DMS 273 (cell line): ENCODE data around the gene SMIM35.
"Not testable (repeated sequence)": the region's sequence is repeated elsewhere in the genome, so short reads cannot be mapped to it uniquely, and the experiment has no call there.

Source experiments
- DNase-seq: peaks from one replicate; lab custom pipeline; 2025; ENCODE audit not compliant: unreplicated experiment; lab: John Stamatoyannopoulos, UW

Gene SMIM35

DNA sequence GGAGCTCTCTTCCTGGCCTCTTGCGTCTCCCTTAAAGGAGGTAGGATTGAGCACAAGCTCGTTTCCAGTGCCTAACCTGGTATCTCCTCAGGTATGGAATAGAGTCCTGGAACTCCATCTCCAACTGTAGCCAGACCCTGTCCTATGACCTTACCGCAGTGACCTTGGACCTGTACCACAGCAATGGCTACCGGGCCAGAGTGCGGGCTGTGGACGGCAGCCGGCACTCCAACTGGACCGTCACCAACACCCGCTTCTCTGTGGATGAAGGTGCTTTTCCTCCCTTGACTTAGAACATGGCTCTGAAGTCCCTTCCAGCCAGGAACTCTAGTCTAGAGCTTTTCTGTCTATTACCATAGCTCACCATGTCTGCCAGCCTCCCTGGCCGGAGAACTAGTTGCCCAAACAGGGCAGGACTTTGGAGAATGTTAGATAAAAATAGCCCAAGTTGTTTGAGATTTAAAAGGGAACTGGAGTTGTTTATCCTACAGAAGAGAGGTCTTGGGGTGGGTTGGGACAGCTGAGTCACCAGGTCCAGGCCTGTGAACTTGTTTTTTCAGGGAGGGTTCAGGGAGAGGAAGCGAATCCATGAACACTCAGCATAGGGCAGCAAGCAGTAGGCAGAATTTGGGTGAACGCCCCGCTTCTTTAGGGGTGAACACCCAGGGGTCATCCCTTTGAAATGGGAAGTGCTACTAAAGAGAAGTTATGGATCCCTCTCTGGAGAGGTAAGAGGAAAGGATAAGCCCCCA, 97.2 kb downstream of the SMIM35 start:
- no peak for DNase-seq

DNA sequence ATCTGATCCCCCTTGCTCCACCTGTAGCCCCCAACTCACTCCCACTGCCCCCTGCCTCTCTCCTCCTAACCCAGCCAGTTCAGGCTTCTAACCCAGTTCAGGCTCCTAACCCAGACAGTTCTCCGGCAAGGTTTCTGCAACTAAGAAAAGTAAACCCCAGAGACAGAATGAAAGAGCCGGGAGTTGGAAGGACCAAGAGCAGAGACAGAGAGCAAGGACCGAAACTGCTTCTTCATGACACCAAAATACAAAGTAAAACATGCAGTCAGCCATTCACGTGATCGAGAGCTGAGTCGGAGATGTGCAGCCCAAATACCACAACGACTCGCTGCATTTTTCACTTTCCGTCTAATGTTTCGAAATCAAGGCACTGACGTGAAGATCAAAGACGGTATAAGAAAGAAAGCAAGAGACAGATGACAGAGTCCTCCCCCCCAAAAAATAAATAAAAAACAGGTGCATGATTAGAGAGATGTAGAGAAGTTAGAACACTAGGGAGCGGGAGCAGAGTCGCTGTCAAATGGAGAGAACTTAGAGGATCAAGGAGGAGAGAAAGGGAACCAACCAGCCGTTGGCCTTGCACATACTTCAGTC, 99.7 kb downstream of the SMIM35 start:
- no peak for DNase-seq

DNA sequence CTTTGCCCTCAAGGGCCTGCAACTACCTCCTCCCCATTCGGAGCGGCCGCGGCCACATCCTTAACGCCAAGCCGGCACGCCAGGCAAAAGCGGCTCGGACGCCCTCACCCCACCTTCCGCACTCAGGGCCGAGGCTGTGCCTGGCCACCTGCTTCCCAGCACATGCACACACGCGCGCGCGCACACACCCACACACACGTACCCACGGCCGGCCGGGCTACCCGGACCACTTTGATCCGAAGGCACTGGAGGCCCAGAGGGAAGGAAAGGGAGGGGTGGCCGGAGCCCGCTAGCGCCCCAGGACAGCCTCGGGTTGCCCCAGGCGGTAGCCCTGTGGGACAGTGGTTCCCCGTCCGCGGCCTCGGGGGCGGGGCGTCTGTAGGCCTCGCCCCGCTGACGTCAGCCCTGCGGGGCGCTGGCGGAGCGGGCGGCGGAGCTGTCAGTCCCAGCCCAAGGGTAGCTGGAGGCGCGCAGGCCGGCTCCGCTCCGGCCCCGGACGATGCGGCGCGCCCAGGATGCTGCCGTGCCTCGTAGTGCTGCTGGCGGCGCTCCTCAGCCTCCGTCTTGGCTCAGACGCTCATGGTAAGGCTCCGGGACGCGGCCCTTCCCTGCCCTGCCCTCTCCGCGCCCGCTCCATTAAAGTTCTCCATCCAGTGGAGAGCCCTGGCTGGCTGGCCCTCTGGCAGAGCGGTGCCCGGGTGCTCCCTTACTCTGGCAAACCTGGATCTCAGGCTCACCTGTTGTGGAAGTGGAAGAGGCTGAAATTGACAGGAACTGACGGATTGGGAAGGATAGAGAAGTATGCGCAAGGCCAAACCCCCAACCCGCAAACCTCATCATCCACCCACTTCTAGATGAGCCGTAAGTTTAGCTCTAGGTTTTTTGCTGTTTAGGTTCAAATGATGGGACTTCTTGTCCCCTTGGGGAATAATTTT, 100.5 kb downstream of the SMIM35 start, which contains the start of gene IL10RA:
IL10RA (plus strand) TSS at position 442 of the 935 bp plus-strand sequence; CDS start at position 516, 74 bp downstream.
- peak; percentile 90 for DNase-seq

DNA sequence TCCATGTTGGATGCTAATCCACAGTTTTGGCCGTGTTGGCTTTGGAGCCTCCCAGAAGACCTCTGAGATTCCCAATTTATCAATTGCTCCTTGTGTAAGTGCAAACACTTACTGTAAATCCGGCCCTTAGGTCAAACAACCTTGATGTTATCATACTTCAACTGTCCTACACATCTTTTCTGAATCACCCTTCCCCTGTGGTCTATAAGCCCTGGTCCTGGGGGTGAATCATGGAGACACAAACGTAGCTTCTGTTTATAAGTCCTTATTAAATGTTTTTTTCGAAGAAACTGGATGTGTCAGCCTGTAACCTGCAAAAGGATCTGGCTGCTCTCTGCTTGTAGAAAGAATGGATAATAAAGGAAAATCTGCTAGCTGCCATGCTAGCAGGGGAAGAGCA, 102.3 kb downstream of the SMIM35 start:
- no peak for DNase-seq

DNA sequence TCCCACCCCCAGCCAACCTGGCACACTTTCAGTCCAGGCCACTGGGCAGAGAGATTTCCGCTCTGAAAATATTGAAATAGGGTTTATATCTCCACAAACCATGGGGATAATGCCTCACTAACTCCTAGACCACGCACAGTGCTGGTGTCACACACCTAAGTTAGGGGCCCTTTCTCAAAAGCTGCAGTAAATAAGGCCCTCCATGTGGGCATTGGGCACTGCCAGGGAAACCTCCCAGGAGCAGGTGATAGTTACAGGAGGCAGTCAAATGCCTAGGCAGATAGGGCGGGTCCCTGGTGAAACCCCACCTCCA, 103.6 kb downstream of the SMIM35 start:
- DNase-seq: no peak

DNA sequence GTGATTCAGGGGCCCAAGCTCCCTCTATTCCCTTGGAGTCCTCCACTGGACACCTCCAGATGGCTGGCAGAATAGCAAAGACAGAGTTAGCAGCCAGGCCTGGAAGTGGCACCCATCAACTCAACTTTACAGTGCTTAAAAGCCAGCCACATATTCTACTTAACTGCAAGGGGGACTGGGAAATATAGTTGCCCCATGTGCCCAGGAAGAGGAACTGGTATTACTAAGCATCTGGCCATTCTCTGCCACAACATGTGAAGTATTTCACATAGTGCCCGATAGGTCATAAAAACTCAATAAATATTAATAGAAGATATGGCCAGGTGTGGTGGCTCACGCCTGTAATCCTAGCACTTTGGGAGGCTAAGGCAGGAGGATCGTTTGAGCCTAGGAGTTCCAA, 106.0 kb downstream of the SMIM35 start:
- DNase-seq: no peak

DNA sequence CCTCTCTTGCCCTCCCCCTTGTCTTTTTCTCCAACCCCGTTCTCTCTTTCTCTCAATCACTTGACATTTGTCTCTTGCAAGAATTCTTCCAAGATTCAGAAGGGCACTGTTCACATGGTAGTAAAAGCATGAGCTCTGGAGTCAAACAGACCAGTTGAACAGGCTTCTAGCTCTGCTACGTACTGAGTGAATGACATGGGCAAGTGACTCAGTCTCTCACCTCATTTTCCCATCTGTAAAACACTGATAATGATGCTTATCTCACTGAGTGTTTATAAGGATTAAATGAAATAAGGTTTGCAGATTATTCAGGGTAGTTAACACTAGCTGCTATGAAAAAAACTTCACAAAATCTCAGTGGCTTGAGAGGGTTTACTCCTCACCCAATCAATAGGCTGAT, 106.5 kb downstream of the SMIM35 start:
- no peak for DNase-seq

DNA sequence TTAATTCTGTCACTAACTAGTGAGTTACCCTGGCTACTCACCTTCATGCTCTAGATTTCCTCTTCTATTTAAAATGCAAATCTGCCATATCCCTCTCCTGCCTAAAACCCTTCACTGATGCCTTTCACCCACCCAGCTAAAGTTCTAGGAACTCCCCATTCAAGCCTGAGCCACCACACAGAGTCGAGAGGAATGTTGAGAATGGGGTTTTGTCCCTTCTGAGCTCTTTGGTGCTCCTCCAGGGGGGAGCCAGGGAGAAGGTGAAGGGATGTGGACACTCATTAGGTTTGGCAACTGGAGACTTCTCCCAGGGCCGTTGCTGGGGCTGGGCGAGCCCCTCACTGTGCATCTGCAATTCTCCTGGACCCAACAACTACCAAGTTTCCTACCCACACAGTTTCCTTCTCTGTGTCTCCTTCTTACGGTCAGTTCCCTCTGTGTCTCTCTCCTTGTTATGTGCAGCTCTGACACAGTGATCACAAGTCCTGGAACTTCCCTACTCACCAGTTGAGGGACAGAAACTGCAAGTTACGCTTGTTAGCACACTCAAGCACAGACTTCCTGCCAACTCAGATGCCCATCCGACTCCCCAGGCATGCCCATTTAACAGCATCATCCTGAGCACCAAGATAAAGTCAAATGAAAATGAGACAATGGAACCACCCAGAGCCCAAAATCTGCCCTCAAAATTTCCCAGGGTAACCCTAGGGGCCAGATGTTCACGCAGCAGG, 107.1 kb downstream of the SMIM35 start:
- DNase-seq: no peak

DNA sequence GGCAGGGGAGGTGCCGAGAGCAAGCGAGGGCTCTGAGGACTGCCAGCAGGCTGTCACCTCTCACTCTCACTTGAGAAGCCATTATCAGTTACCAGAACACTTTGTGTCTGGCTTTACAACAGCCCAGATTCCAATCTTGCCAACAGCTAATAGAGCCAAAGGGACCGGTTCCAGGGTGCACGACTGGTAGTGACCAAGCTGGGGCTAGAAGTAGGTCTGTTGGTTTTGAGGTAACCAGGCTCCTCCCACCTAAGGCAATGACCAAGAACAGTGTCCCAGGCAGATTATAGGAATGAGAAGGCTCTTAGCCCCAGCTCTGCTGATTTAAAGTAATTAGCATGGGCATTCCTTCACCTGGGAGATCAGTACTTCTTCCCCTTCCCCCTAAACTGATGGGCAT, 107.8 kb downstream of the SMIM35 start:
- no peak for DNase-seq

DNA sequence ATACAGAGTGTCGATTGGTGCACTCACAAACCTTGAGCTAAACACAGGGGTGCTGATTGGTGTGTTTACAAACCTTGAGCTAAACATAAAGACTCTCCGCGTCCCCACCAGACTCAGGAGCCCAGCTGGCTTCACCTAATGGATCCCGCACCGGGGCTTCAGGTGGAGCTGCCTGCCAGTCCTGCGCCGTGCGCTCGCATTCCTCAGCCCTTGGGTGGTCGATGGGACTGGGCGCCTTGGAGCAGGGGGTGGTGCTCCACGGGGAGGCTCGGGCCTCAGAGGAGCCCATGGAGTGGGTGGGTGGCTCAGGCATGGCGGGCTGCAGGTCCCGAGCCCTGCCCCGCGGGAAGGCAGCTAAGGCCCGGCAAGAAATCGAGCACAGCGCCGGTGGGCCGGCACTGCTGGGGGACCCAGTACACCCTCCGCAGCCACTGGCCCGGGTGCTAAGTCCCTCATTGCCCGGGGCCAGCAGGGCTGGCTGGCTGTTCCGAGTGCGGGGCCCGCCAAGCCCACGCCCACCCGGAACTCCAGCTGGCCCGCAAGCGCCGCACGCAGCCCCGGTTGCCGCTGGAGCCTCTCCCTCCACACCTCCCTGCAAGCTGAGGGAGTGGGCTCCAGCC, 108.4 kb downstream of the SMIM35 start:
- DNase-seq: not testable (repeated sequence)

DNA sequence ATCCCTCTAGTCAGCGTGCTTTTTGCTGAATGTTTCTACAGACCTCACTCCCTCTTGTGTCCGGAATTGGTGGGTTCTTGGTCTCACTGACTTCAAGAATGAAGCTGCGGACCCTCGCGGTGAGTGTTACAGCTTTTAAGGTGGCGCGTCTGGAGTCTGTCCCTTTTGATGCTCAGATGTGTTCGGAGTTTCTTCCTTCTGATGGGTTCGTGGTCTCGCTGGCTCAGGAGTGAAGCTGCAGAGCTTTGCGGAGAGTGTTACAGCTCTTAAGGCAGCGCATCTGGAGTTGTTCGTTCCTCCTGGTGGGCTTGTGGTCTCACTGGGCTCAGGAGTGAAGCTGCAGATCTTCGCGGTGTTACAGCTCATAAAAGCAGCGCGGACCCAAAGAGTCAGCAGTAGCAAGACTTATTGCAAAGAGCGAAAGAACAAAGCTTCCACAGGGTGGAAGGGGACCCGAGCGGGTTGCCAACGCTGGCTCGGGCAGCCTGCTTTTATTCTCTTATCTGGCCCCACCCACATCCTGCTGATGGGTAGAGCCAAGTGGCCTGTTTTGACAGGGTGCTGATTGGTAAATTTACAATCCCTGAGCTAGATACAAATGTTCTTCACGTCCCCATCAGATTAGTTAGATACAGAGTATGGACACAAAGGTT, 109.0 kb downstream of the SMIM35 start:
- DNase-seq: not testable (repeated sequence)

DNA sequence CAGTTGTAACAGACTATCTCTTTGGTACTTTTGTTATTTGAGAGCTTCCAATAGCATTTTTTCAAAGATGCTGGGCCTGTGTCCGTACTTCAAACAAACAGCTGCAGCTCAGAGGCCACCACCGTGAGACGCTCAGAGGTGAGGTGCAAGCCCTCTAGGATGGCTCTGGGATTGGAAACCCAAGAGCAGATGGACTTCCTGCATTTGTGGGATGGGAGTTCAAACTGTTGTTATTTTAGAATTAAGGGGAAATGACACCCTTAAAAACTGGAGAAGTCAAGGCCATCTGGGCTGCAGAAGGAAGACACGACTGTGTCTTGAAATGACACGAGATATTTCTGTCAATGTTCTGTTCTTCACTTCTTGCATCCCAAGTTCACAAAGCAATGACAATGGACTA, 109.7 kb downstream of the SMIM35 start:
- no peak for DNase-seq

DNA sequence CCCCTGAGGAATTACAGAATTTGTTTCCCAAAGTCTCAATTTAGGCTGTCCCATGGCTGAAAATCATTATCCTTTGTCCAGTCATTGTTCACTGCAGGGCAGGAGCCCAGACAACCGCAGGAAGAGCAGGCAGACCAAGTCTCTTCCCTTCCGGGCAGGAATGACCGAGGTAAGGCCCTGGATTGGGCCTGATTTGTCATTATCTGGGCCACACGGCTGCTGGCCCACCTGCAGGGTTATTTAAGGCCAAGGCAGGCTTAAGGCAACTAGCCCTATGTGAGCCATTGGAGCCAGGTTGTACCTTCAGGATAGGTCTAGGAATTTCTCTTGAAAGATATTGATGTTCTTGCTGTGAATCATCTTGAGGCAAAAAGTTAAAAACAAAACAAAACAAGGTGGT, 110.3 kb downstream of the SMIM35 start:
- no peak for DNase-seq

DNA sequence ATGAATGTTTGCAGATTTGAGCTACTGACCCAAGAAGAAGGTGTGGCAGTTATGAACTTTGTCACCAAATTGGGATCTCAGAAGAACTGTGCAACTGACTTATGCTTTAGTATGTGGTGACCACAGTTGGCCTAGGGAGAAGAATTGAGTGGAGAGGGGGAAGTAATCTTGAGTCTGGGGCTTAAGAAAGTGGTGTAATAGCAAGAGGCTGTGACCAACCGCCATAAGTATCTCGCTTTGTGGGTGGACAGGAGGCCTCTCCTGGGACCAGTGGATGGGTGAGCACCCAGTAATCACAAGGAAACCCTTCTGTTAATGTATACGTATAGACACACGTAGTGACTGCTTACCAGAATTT, 113.3 kb downstream of the SMIM35 start:
- DNase-seq: no peak

DNA sequence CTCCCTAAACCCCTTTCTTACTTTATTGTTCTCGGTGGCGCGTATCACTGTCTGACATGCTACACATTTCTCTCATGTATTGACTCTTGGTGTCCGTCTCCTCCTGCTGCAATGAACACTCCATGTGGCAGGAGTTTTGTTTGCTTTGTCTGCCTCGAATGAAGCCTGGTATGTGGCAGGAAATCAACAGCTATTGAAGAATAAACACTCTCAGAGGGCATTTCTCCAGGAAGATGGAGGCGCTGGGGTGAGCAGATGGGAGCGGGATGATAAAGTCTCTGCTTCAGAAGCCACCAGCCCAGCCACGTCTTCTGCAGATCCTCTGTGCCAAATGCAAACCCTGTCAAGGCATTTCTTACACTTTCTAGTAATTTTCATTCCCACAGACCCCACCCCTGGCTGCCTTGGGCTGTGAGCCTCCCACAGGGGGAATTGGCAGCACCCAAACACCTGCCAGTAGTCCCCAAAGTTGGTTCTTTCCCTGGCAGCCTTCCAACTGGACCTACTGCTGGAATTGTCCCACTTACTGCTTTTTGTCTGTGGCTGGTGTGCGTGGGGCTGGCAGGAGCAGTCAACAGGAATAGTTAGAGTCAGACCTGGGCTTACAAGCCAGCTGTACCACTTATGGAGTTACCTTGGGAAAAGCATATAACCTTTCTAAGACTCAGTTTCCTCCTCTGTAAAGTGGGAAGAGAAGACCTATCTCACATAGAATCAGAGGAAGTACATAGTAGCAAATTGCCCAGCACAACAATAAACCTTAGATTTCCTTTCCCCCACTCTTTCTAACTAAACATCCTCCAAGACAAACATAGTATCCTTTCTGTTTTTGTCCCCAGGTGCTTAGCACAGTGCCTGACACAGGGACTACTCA, 113.9 kb downstream of the SMIM35 start:
- DNase-seq: peak; percentile 43

DNA sequence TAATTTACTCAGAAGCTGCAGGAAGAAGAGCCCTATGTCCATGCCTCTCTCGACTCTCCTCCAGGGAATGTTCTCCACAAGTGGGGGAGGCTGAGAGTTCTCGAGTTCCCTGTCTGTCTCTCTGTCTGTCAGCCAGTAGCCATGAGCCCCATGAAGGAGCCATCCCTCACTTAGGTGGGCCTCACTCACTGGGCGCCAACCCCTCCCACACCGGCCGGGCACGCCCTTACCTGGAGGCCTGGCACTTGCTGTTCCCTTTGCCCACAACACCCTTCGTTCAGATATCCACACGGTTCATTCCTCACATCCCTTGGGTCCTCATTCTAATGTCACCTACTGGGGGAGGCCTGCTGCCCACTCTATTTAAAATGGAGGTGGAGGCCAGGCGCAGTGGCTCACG, 114.7 kb downstream of the SMIM35 start:
- no peak for DNase-seq

DNA sequence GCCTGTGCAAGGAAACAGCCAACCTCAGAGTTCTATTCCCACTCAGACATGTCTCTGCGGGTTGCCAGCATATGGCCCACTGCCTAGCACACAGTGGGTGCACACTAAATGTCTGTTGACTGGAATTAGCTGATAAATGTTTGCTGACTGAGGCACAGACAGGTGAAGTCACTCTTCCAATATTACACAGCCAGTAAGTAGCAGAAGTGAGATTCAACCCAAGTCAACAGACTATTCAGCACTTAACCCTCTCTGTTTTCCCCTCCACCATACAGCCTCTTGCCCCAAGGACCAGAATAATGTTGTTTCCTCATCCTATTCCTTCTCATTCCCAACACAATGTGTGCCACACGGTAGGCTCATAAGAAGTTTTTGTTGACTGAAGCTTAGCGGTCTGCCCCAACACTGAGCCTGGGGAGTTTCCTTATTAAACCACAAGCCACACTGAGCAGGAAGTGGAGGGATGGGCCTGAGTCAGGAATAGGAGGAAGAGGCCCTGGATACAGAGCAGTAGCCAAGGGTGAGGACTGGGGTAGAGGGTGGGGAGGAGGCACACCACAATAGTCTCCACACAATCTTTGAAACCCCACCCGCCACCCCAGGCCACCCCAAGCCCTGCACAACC, 116.3 kb downstream of the SMIM35 start:
- no peak for DNase-seq

DNA sequence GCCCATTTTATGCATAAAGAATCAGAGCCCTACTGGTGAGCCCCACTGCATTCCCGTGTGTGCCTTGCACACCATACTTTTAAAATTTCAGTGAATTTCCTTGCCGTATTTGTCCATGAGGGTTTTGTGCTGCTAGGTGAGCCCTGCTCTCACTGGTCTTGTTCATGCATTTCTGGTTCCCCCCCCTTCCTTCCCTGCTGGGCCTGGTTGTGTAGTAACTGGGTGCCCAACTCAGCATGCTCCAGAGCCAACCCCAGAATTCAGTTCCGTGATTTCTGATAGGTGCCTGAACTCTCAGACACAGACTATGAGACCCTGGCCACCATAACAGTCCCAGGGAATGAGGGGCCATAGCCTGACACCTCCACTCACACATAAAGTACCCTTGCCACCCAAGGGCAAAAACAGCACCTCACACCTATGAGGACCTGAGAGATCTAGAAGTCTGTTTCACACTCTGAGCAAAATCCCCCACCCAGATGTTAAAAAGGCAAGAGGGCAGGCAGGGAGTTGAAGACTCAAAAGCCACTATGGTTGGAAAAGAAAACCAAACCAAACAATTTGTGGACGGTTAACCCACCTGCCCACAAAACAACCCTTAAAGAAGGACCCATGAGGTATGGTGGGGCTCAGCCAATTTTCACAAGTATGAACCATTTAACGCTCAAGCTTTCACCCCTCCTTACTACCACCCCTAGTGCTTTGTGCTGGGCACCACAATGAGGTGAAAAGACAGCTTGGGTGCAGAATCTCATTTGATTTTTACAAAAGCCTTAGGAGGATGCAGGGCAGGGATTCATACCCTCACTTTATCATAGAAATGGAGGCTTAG, 117.4 kb downstream of the SMIM35 start:
- DNase-seq: no peak
